ENCODE data around the gene RICTOR. TPM values are rescaled to one million over a fixed set of nuclear protein-coding genes. Genes with fewer than 3 reads are reported as not detected.

RICTOR gene
- total and polyA plus RNA-seq, 2 donors: 16.7 to 30.1 TPM

- DNase-seq (ENCODE audit: low read depth in 6 of 9, low spot score in 9 of 9): no peak
- Histone ChIP-seq H3K27ac (ENCODE audit: low read depth in 1 of 2, low read length in 1 of 2) (no peak overlapping the region), H3K9me3 (ENCODE audit: control insufficient read depth in 2 of 2, insufficient read depth in 1 of 2, low read length in 1 of 2) (no peaks in the 10 kb centered on the region), H3K36me3 (ENCODE audit: control insufficient read depth in 2 of 2, insufficient read depth in 2 of 2, low read length in 1 of 2) (peaks cover 14 to 64% of the 10 kb centered on the region in 2 donors), H3K27me3 (ENCODE audit: control insufficient read depth in 2 of 2, insufficient read depth in 1 of 2, low read length in 1 of 2) (no peaks in the 10 kb centered on the region), H3K4me3 (ENCODE audit: low read length in 2 of 2) (no peak overlapping the region), H3K4me1 (ENCODE audit: control insufficient read depth in 2 of 2, insufficient read depth in 2 of 2, low read length in 2 of 2) (no peaks in the 10 kb centered on the region)
- 99% methylated on average over 5 of the region's 5 CpGs for WGBS
Measured at GRCh38 chr5:39115644-39116343, 41.6 kb upstream of the RICTOR start.

GRCh38 chr5:39114155-39114554 lies 40.0 kb upstream of the RICTOR start:
- Histone ChIP-seq H3K27me3 (ENCODE audit: control insufficient read depth in 2 of 2, insufficient read depth in 1 of 2, low read length in 1 of 2) (no peaks in the 10 kb centered on the region), H3K9me3 (ENCODE audit: control insufficient read depth in 2 of 2, insufficient read depth in 1 of 2, low read length in 1 of 2) (no peaks in the 10 kb centered on the region), H3K27ac (ENCODE audit: low read depth in 1 of 2, low read length in 1 of 2) (no peak overlapping the region), H3K4me3 (ENCODE audit: low read length in 2 of 2) (no peak overlapping the region), H3K4me1 (ENCODE audit: control insufficient read depth in 2 of 2, insufficient read depth in 2 of 2, low read length in 2 of 2) (no peaks in the 10 kb centered on the region), H3K36me3 (ENCODE audit: control insufficient read depth in 2 of 2, insufficient read depth in 2 of 2, low read length in 1 of 2) (peaks cover 17 to 61% of the 10 kb centered on the region in 2 donors)
- DNase-seq (ENCODE audit: low read depth in 6 of 9, low spot score in 9 of 9): no peak
- WGBS: 97% methylated on average over 4 of the region's 4 CpGs

GRCh38 chr5:39113354-39113953 lies 39.3 kb upstream of the RICTOR start:
- no peaks in the 10 kb centered on the region for H3K9me3 ChIP-seq (ENCODE audit: control insufficient read depth in 2 of 2, insufficient read depth in 1 of 2, low read length in 1 of 2)
- no peak for DNase-seq (ENCODE audit: low read depth in 6 of 9, low spot score in 9 of 9)
- H3K4me1 ChIP-seq (ENCODE audit: control insufficient read depth in 2 of 2, insufficient read depth in 2 of 2, low read length in 2 of 2): no peaks in the 10 kb centered on the region
- no peak overlapping the region for H3K27ac ChIP-seq (ENCODE audit: low read depth in 1 of 2, low read length in 1 of 2)
- no peaks in the 10 kb centered on the region for H3K27me3 ChIP-seq (ENCODE audit: control insufficient read depth in 2 of 2, insufficient read depth in 1 of 2, low read length in 1 of 2)
- no peak overlapping the region for H3K4me3 ChIP-seq (ENCODE audit: low read length in 2 of 2)
- WGBS: 97% methylated on average over 4 of the region's 4 CpGs
- H3K36me3 ChIP-seq (ENCODE audit: control insufficient read depth in 2 of 2, insufficient read depth in 2 of 2, low read length in 1 of 2): peaks cover 17 to 59% of the 10 kb centered on the region in 2 donors

GRCh38 chr5:39109606-39110005 lies 35.4 kb upstream of the RICTOR start:
- Histone ChIP-seq H3K27ac (ENCODE audit: low read depth in 1 of 2, low read length in 1 of 2) (no peak overlapping the region), H3K27me3 (ENCODE audit: control insufficient read depth in 2 of 2, insufficient read depth in 1 of 2, low read length in 1 of 2) (no peaks in the 10 kb centered on the region), H3K4me1 (ENCODE audit: control insufficient read depth in 2 of 2, insufficient read depth in 2 of 2, low read length in 2 of 2) (no peaks in the 10 kb centered on the region), H3K4me3 (ENCODE audit: low read length in 2 of 2) (no peak overlapping the region), H3K36me3 (ENCODE audit: control insufficient read depth in 2 of 2, insufficient read depth in 2 of 2, low read length in 1 of 2) (peaks cover 6 to 50% of the 10 kb centered on the region in 2 donors), H3K9me3 (ENCODE audit: control insufficient read depth in 2 of 2, insufficient read depth in 1 of 2, low read length in 1 of 2) (no peaks in the 10 kb centered on the region)
- 97% methylated on average over 2 of the region's 2 CpGs for WGBS
- DNase-seq (ENCODE audit: low read depth in 6 of 9, low spot score in 9 of 9): no peak

- H3K27ac ChIP-seq (ENCODE audit: low read depth in 1 of 2, low read length in 1 of 2): no peak overlapping the region
- over 99% methylated on average over 3 of the region's 3 CpGs for WGBS
- no peak overlapping the region for H3K4me3 ChIP-seq (ENCODE audit: low read length in 2 of 2)
- no peak for DNase-seq (ENCODE audit: low read depth in 6 of 9, low spot score in 9 of 9)
- H3K27me3 ChIP-seq (ENCODE audit: control insufficient read depth in 2 of 2, insufficient read depth in 1 of 2, low read length in 1 of 2): no peaks in the 10 kb centered on the region
- no peaks in the 10 kb centered on the region for H3K4me1 ChIP-seq (ENCODE audit: control insufficient read depth in 2 of 2, insufficient read depth in 2 of 2, low read length in 2 of 2)
- no peaks in the 10 kb centered on the region for H3K9me3 ChIP-seq (ENCODE audit: control insufficient read depth in 2 of 2, insufficient read depth in 1 of 2, low read length in 1 of 2)
- H3K36me3 ChIP-seq (ENCODE audit: control insufficient read depth in 2 of 2, insufficient read depth in 2 of 2, low read length in 1 of 2): peaks cover 5 to 51% of the 10 kb centered on the region in 2 donors
Measured at GRCh38 chr5:39108987-39109386, 34.8 kb upstream of the RICTOR start.

GRCh38 chr5:39107350-39107749 lies 33.2 kb upstream of the RICTOR start:
- Histone ChIP-seq H3K27ac (ENCODE audit: low read depth in 1 of 2, low read length in 1 of 2) (no peak overlapping the region), H3K4me3 (ENCODE audit: low read length in 2 of 2) (no peak overlapping the region), H3K27me3 (ENCODE audit: control insufficient read depth in 2 of 2, insufficient read depth in 1 of 2, low read length in 1 of 2) (no peaks in the 10 kb centered on the region), H3K9me3 (ENCODE audit: control insufficient read depth in 2 of 2, insufficient read depth in 1 of 2, low read length in 1 of 2) (no peaks in the 10 kb centered on the region), H3K36me3 (ENCODE audit: control insufficient read depth in 2 of 2, insufficient read depth in 2 of 2, low read length in 1 of 2) (peaks cover 13 to 57% of the 10 kb centered on the region in 2 donors), H3K4me1 (ENCODE audit: control insufficient read depth in 2 of 2, insufficient read depth in 2 of 2, low read length in 2 of 2) (no peaks in the 10 kb centered on the region)
- DNase-seq (ENCODE audit: low read depth in 6 of 9, low spot score in 9 of 9): no peak

- DNase-seq (ENCODE audit: low read depth in 6 of 9, low spot score in 9 of 9): peak in 1 of 9 donors; percentile 15
- 85% methylated on average over 1 of the region's 1 CpG for WGBS
- Histone ChIP-seq H3K9me3 (ENCODE audit: control insufficient read depth in 2 of 2, insufficient read depth in 1 of 2, low read length in 1 of 2) (no peaks in the 10 kb centered on the region), H3K27ac (ENCODE audit: low read depth in 1 of 2, low read length in 1 of 2) (no peak overlapping the region), H3K4me3 (ENCODE audit: low read length in 2 of 2) (no peak overlapping the region), H3K36me3 (ENCODE audit: control insufficient read depth in 2 of 2, insufficient read depth in 2 of 2, low read length in 1 of 2) (peaks cover 13 to 57% of the 10 kb centered on the region in 2 donors), H3K27me3 (ENCODE audit: control insufficient read depth in 2 of 2, insufficient read depth in 1 of 2, low read length in 1 of 2) (no peaks in the 10 kb centered on the region), H3K4me1 (ENCODE audit: control insufficient read depth in 2 of 2, insufficient read depth in 2 of 2, low read length in 2 of 2) (no peaks in the 10 kb centered on the region)
Measured at GRCh38 chr5:39106322-39106721, 32.1 kb upstream of the RICTOR start.

GRCh38 chr5:39104221-39104620 lies 30.0 kb upstream of the RICTOR start:
- no peak for DNase-seq (ENCODE audit: low read depth in 6 of 9, low spot score in 9 of 9)
- Histone ChIP-seq H3K4me3 (ENCODE audit: low read length in 2 of 2) (no peak overlapping the region), H3K9me3 (ENCODE audit: control insufficient read depth in 2 of 2, insufficient read depth in 1 of 2, low read length in 1 of 2) (no peaks in the 10 kb centered on the region), H3K4me1 (ENCODE audit: control insufficient read depth in 2 of 2, insufficient read depth in 2 of 2, low read length in 2 of 2) (no peaks in the 10 kb centered on the region), H3K27me3 (ENCODE audit: control insufficient read depth in 2 of 2, insufficient read depth in 1 of 2, low read length in 1 of 2) (no peaks in the 10 kb centered on the region), H3K36me3 (ENCODE audit: control insufficient read depth in 2 of 2, insufficient read depth in 2 of 2, low read length in 1 of 2) (peaks cover 10 to 49% of the 10 kb centered on the region in 2 donors), H3K27ac (ENCODE audit: low read depth in 1 of 2, low read length in 1 of 2) (no peak overlapping the region)
- 93% methylated on average over 1 of the region's 1 CpG for WGBS

- no peak overlapping the region for H3K27ac ChIP-seq (ENCODE audit: low read depth in 1 of 2, low read length in 1 of 2)
- peaks cover 10 to 43% of the 10 kb centered on the region in 2 donors for H3K36me3 ChIP-seq (ENCODE audit: control insufficient read depth in 2 of 2, insufficient read depth in 2 of 2, low read length in 1 of 2)
- H3K9me3 ChIP-seq (ENCODE audit: control insufficient read depth in 2 of 2, insufficient read depth in 1 of 2, low read length in 1 of 2): no peaks in the 10 kb centered on the region
- H3K4me1 ChIP-seq (ENCODE audit: control insufficient read depth in 2 of 2, insufficient read depth in 2 of 2, low read length in 2 of 2): no peaks in the 10 kb centered on the region
- no peak for DNase-seq (ENCODE audit: low read depth in 6 of 9, low spot score in 9 of 9)
- H3K4me3 ChIP-seq (ENCODE audit: low read length in 2 of 2): no peak overlapping the region
- no peaks in the 10 kb centered on the region for H3K27me3 ChIP-seq (ENCODE audit: control insufficient read depth in 2 of 2, insufficient read depth in 1 of 2, low read length in 1 of 2)
- WGBS: over 99% methylated on average over 4 of the region's 4 CpGs
Measured at GRCh38 chr5:39102684-39103155, 28.5 kb upstream of the RICTOR start.
